ENCODE data around the gene NDUFAB1. TPM values are rescaled to one million over a fixed set of nuclear protein-coding genes. Genes with fewer than 3 reads are reported as not detected.

NDUFAB1 gene
- total RNA-seq, 4 donors from 2014 or later = 76.6 to 115 (median 84.4) TPM

DNA sequence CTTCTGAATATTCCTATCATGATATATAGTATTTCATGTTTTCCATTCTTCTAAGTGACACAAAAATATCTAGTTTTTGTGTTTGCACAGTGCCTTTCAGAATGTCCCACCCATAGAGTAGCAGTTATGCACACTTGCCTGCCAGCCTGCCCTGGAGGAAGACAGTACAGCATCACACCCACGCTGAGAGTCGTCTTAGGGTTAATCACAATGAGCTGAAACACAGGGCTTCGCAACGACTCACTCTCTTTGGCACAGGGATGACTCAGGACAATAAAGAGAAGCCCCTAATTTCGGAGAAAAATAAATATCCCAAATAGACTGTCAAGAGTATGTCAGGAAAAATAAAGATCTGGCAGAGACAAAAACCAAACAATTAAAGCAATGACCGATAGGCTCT is 11.6 kb upstream of the NDUFAB1 start:
- WGBS = 83% methylated on average over 6 of the region's 6 CpGs
- intact Hi-C loops (cut with DNase I) = no loop called here
- no peak overlapping the region for H3K27ac ChIP-seq (replicated peaks in 1 of 4)
- H3K4me1 ChIP-seq = no peaks in the 10 kb centered on the region
- H3K27me3 ChIP-seq = no peaks in the 10 kb centered on the region
- no peak overlapping the region for H3K4me3 ChIP-seq
- H3K36me3 ChIP-seq = peaks cover 21 to 94% (median 60%) of the 10 kb centered on the region in 4 donors
- TF ChIP-seq POLR2A (IDR thresholded peaks at IDR 0.05; ENCODE audit: low read depth) = no peak
- DNase-seq (ENCODE audit: extremely low spot score) = no peak
- H3K9me3 ChIP-seq = no peaks in the 10 kb centered on the region

DNA sequence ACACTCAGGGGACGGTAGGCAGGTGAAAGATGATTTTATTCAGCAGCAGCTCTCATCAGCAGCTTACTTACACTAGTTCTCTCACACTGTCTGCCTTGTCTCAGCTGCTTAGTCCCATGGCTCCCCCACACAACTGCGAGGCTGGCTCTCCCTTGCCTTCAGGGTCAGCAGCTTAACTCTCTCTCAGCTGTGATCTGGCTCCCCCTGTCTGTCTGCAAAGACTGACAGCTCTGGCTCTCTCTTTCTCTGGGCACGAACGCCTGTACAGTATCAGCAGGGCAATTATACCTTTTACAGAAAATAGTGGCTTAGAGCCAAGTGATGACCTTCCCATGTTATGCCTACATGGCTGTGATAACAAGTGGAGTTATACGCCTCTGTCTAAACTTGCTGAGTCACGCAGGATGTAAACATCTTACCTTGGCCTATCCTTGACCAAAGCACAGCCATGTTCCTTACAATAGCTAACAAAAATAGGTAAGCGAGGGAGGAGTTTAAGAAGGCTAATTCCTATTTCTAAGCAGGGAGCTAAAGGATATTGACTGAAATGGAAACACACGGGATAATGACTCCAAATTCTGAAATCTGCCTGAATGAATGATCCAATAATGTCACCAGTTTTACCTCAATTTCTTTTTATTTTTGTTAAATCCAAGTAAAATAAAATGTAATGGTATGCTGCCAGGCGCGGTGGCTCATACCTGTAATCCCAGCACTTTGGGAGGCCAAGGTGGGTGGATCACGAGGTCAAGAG is 1.1 kb upstream of the NDUFAB1 start:
- no peak for DNase-seq (ENCODE audit: extremely low spot score)

DNA sequence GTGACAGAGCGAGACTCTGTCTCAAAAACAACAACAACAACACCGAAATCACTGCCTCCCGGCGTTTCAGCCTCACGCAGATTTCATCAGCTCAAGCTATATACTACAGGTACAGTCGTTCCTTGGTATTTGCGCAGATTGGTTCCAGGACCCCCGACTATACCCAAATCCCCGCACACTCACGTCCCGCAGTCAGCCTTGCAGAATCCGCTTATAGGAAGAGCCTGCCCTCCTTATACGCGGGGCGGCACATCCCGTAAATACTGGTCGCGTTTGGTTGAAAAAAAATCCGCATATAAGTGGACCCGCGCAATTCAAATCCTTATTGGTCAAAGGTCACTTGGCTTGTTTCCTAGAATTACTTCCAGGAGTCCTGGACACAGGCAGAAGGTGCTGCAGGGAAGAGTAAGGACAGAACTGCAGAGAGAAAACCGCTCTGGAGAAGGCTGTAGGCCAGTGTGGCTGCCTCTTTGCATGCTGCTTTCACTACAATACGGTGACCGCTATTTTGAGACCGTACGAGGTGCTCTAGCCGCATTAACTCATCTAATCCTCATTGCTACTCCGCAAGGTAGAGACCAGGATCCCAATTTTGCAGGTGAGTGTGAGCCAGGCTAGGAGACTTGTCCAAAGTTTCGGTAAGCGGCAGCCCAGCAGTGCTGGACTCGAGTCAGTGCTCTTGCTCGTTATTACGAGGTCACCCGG is 718 bp downstream of the NDUFAB1 start:
- intact Hi-C loops (cut with DNase I) = loop anchor here (5.0 kb wide), 1 partner anchor 38 kb away; the partner anchor contains the start of genes EARS2 and UBFD1
- 25% methylated on average over 26 of the region's 34 CpGs for WGBS

More for the DNA sequence above, 1.1 kb upstream of the NDUFAB1 start:
- TF ChIP-seq POLR2AphosphoS5 (IDR thresholded peaks at IDR 0.05) (no peak), EP300 (IDR thresholded peaks at IDR 0.05) (no peak)
- intact Hi-C loops (cut with DNase I) = loop anchor here (5.0 kb wide), 1 partner anchor 40 kb away; the partner anchor contains the start of genes EARS2 and UBFD1
- 78% methylated on average over 11 of the region's 11 CpGs for WGBS
- H3K27me3 ChIP-seq = no peaks in the 10 kb centered on the region
- no peaks in the 10 kb centered on the region for H3K9me3 ChIP-seq
- H3K4me1 ChIP-seq = peaks cover 24 to 33% (median 26%) of the 10 kb centered on the region in 4 donors
- peak overlapping the region in 1 of 4 donors; percentile 99 for H3K4me3 ChIP-seq
- H3K27ac ChIP-seq (replicated peaks in 1 of 4) = no peak overlapping the region
- H3K36me3 ChIP-seq = peaks cover 2 to 36% (median 25%) of the 10 kb centered on the region in 4 donors

DNA sequence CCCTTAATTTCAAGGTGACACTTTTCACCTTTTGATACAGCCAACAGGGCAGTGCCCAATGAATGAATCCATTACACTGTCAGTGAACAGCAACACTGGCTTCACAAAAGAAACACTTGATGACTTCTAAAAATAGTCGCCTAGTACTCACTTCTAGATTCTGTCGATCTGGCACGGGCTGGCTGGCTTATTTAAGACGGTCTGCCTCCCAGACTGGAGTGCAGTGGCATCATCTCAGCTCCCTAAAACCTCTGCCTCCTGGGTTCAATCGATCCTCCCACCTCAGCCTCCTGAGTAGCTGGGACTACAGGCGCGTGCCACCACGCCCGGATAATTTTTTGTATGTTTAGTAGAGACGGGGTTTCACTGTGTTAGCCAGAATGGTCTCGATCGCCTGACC is 1.9 kb downstream of the NDUFAB1 start:
- no peak overlapping the region for H3K4me3 ChIP-seq
- TF ChIP-seq POLR2AphosphoS5 (IDR thresholded peaks at IDR 0.05) = no peak
- no peak for TF ChIP-seq POLR2A (IDR thresholded peaks at IDR 0.05; ENCODE audit: low read depth)
- TF ChIP-seq, protein P1, sequence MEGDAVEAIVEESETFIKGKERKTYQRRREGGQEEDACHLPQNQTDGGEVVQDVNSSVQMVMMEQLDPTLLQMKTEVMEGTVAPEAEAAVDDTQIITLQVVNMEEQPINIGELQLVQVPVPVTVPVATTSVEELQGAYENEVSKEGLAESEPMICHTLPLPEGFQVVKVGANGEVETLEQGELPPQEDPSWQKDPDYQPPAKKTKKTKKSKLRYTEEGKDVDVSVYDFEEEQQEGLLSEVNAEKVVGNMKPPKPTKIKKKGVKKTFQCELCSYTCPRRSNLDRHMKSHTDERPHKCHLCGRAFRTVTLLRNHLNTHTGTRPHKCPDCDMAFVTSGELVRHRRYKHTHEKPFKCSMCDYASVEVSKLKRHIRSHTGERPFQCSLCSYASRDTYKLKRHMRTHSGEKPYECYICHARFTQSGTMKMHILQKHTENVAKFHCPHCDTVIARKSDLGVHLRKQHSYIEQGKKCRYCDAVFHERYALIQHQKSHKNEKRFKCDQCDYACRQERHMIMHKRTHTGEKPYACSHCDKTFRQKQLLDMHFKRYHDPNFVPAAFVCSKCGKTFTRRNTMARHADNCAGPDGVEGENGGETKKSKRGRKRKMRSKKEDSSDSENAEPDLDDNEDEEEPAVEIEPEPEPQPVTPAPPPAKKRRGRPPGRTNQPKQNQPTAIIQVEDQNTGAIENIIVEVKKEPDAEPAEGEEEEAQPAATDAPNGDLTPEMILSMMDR (IDR thresholded peaks at IDR 0.05) = no peak
- TF ChIP-seq EP300 (IDR thresholded peaks at IDR 0.05) = no peak
- intact Hi-C loops (cut with DNase I) = no loop called here
- H3K27me3 ChIP-seq = no peaks in the 10 kb centered on the region
- peaks cover 5 to 50% (median 46%) of the 10 kb centered on the region in 4 donors for H3K36me3 ChIP-seq
- H3K27ac ChIP-seq (replicated peaks in 1 of 4) = no peak overlapping the region
- H3K4me1 ChIP-seq = peaks cover 24 to 33% (median 30%) of the 10 kb centered on the region in 4 donors
- WGBS = 97% methylated on average over 12 of the region's 12 CpGs
- no peaks in the 10 kb centered on the region for H3K9me3 ChIP-seq
- DNase-seq (ENCODE audit: extremely low spot score) = no peak

More for the DNA sequence above, 718 bp downstream of the NDUFAB1 start:
- DNase-seq (ENCODE audit: extremely low spot score) = no peak
- Histone ChIP-seq H3K36me3 (peaks cover 0 to 38% (median 34%) of the 10 kb centered on the region in 4 donors), H3K27me3 (no peaks in the 10 kb centered on the region), H3K9me3 (no peaks in the 10 kb centered on the region), H3K4me1 (peaks cover 24 to 33% (median 30%) of the 10 kb centered on the region in 4 donors), H3K4me3 (peak overlapping the region; percentile 75 to 99 (median 88)), H3K27ac (replicated peaks in 1 of 4) (peak overlapping the region; percentile 82 to 89 (median 88))
- TF ChIP-seq POLR2AphosphoS5 (IDR thresholded peaks at IDR 0.05) (no peak), EP300 (IDR thresholded peaks at IDR 0.05) (no peak), POLR2A (IDR thresholded peaks at IDR 0.05; ENCODE audit: low read depth) (no peak)
- TF ChIP-seq, protein P1 (IDR thresholded peaks at IDR 0.05) = no peak

DNA sequence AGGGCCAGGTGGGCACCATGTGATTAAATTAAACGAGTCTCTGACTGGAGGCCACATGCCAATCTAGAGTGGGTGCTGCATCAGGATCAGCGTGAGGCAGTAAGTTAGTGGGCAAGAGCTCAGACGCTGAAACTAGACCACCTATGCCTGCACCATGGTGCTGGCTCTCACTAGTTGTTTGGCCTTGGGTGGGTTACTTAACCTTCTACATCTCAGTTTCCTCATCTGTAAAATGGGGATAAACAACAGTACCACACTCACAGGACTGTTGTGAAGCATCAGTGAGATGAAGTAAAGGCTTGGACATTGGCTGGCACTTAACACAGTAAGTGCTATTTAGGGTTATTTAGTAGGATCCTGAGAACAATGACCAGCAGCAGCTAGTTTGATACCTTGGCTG is 5.9 kb downstream of the NDUFAB1 start:
- Histone ChIP-seq H3K4me3 (no peak overlapping the region), H3K36me3 (peaks cover 36 to 90% (median 85%) of the 10 kb centered on the region in 4 donors), H3K27ac (replicated peaks in 1 of 4) (no peak overlapping the region), H3K9me3 (no peaks in the 10 kb centered on the region), H3K27me3 (no peaks in the 10 kb centered on the region), H3K4me1 (peaks cover 27 to 42% (median 31%) of the 10 kb centered on the region in 4 donors)
- no peak for DNase-seq (ENCODE audit: extremely low spot score)
- intact Hi-C loops (cut with DNase I) = no loop called here
- TF ChIP-seq POLR2AphosphoS5 (IDR thresholded peaks at IDR 0.05) = no peak
- TF ChIP-seq EP300 (IDR thresholded peaks at IDR 0.05) = no peak
- no peak for TF ChIP-seq POLR2A (IDR thresholded peaks at IDR 0.05; ENCODE audit: low read depth)
- TF ChIP-seq, protein P1 (IDR thresholded peaks at IDR 0.05) = no peak
- 93% methylated on average over 3 of the region's 3 CpGs for WGBS
